Gastrocnemius medialis (tissue), 4 donors: Measurements from ENCODE around the gene NKTR. TPM values are rescaled to one million over a fixed set of nuclear protein-coding genes. Genes with fewer than 3 reads are reported as not detected.
"Not testable (repeated sequence)": the region's sequence is repeated elsewhere in the genome, so short reads cannot be mapped to it uniquely, and the experiment has no call there.

ENCODE experiments used
- ATAC-seq, 2 donors: fragments of 150-250 bp; one replicate each; pipeline ENCODE4 v1.9.1; 2016
- DNase-seq, 2 donors: peaks; one replicate each; pipeline ENCODE4 v3.0.0-alpha.2; 2019
- H3K27ac ChIP-seq, 4 donors: fragments of 200-600 bp; sonication (generic); 1 replicate in 1 of 4; 2 replicates in 3 of 4; pipeline ENCODE4 v1.5.1; 2016 to 2018; ENCODE audit warnings: mild to moderate bottlenecking in 2 of 4, moderate library complexity in 1 of 4
- H3K27me3 ChIP-seq, 3 donors: fragments of 200-600 bp; sonication (generic) in 2 of 3; 1 replicate in 1 of 3; 2 replicates in 2 of 3; pipeline versions ENCODE4 v1.5.1 to v1.6.0; 2016 to 2019; ENCODE audit warnings: mild to moderate bottlenecking in 1 of 3, moderate library complexity in 1 of 3
- H3K36me3 ChIP-seq, 2 donors: fragments of 200-600 bp; sonication (generic) in 1 of 2; one replicate each; pipeline ENCODE4 v1.5.1; 2017 to 2018
- H3K4me1 ChIP-seq, 2 donors: fragments of 200-600 bp; sonication (generic) in 1 of 2; one replicate each; pipeline ENCODE4 v1.5.1; 2016 to 2017; ENCODE audit warnings: mild to moderate bottlenecking in 2 of 2
- H3K4me3 ChIP-seq, 4 donors: fragments of 200-600 bp; sonication (generic) in 3 of 4; 1 replicate in 1 of 4; 2 replicates in 3 of 4; pipeline ENCODE4 v1.5.1; 2016 to 2019; ENCODE audit warnings: mild to moderate bottlenecking in 2 of 4
- H3K9me3 ChIP-seq, 3 donors: fragments of 200-600 bp; sonication (generic) in 2 of 3; 1 replicate in 1 of 3; 2 replicates in 2 of 3; pipeline ENCODE4 v1.5.1; 2016 to 2019
- CTCF ChIP-seq, 5 experiments: fragments of 450-650 bp in 3 of 5; fragments of 200-600 bp in 2 of 5; sonication (generic) in 2 of 5; IDR thresholded peaks in 4 of 5; conservative IDR thresholded peaks in 1 of 5; 1 replicate in 4 of 5; 2 replicates in 1 of 5; pipeline ENCODE4 v1.5.1; 2016 to 2019; ENCODE audit warnings: antibody characterized with exemption in 5 of 5, mild to moderate bottlenecking in 3 of 5, moderate library complexity in 3 of 5
- POLR2A ChIP-seq, 2 donors: fragments of 450-650 bp; IDR thresholded peaks; one replicate each; pipeline ENCODE4 v1.6.1; 2017; ENCODE audit warnings: antibody characterized with exemption in 2 of 2, mild to moderate bottlenecking in 2 of 2, moderate library complexity in 2 of 2
- in situ Hi-C, 4 donors: fragments of 200-750 bp; cut with MboI; loops; one replicate each; pipeline versions ENCODE4 v1.15.0 to v1.8.0; 2017; ENCODE audit warnings: low sequenced_read_pairs in 4 of 4
- intact Hi-C: fragments of 100-400 bp; cut with DNase I; formaldehyde crosslinking; loops from one replicate; pipeline ENCODE4 v1.15.1; 2023; ENCODE audit warnings: low total_unique reads
- total RNA-seq, 4 donors: library from RNA; depleted of rRNA; stranded (reverse); fragments of >200 nt; gene quantifications; one replicate each; pipeline versions ENCODE4 v1.1.0 to v1.2.3, GENCODE V29; 2016

The NKTR gene
- total RNA-seq, 4 donors from 2014 or later: 10.0 to 56.6 (median 13.6) TPM

- DNase-seq (no peak), ATAC-seq (no peak)
- Histone ChIP-seq H3K36me3 (peaks cover 0 to 16% of the 10 kb centered on the region in 2 donors), H3K4me1 (peaks cover 11 to 16% of the 10 kb centered on the region in 2 donors), H3K27me3 (no peaks in the 10 kb centered on the region), H3K4me3 (peak overlapping the region; percentile 68 to 92 (median 76)), H3K9me3 (no peaks in the 10 kb centered on the region), H3K27ac (peak overlapping the region; percentile 85 to 92 (median 87))
- no peak for TF ChIP-seq CTCF (IDR thresholded peaks at IDR 0.05 in 4 of 5, conservative IDR thresholded peaks at IDR 0.05 in 1 of 5)
- no peak for TF ChIP-seq POLR2A (IDR thresholded peaks at IDR 0.05)
- intact Hi-C loops (loop anchor here (2.0 kb wide), 1 partner anchor 57 kb away; no protein-coding TSS in a partner anchor), in situ Hi-C loops (loop anchor here in 1 of 4 donors (25.0 kb wide), 1 partner anchor 145 kb away; no protein-coding TSS in a partner anchor)
Measured at GRCh38 chr3:42591811-42592210, 8.7 kb upstream of the NKTR start.

GRCh38 chr3:42593635-42594034 is 6.9 kb upstream of the NKTR start:
- H3K27me3 ChIP-seq: no peaks in the 10 kb centered on the region
- no peak overlapping the region for H3K27ac ChIP-seq
- no peak overlapping the region for H3K4me3 ChIP-seq
- ATAC-seq (no peak), DNase-seq (no peak)
- no peak for TF ChIP-seq POLR2A (IDR thresholded peaks at IDR 0.05)
- H3K4me1 ChIP-seq: peaks cover 11 to 16% of the 10 kb centered on the region in 2 donors
- H3K9me3 ChIP-seq: no peaks in the 10 kb centered on the region
- in situ Hi-C loops (loop anchor here in 1 of 4 donors (25.0 kb wide), 1 partner anchor 144 kb away; no protein-coding TSS in a partner anchor), intact Hi-C loops (loop anchor here (2.0 kb wide), 1 partner anchor 55 kb away; no protein-coding TSS in a partner anchor)
- peaks cover 0 to 16% of the 10 kb centered on the region in 2 donors for H3K36me3 ChIP-seq

- TF ChIP-seq POLR2A (IDR thresholded peaks at IDR 0.05) (no peak), CTCF (IDR thresholded peaks at IDR 0.05 in 4 of 5, conservative IDR thresholded peaks at IDR 0.05 in 1 of 5) (no peak)
- peaks cover 0 to 16% of the 10 kb centered on the region in 2 donors for H3K36me3 ChIP-seq
- ATAC-seq: no peak
- in situ Hi-C loops: loop anchor here in 1 of 4 donors (25.0 kb wide), 1 partner anchor 142 kb away; no protein-coding TSS in a partner anchor
- no peak overlapping the region for H3K4me3 ChIP-seq
- no peak for DNase-seq
- intact Hi-C loops: no loop called here
- H3K9me3 ChIP-seq: no peaks in the 10 kb centered on the region
- H3K27me3 ChIP-seq: no peaks in the 10 kb centered on the region
- H3K4me1 ChIP-seq: peaks cover 9 to 12% of the 10 kb centered on the region in 2 donors
- no peak overlapping the region for H3K27ac ChIP-seq
Measured at GRCh38 chr3:42595682-42596081, 4.8 kb upstream of the NKTR start.

- DNase-seq, ATAC-seq, intact Hi-C loops, H3K27ac ChIP-seq, H3K9me3 ChIP-seq, H3K4me3 ChIP-seq, H3K27me3 ChIP-seq: not testable (repeated sequence)
- H3K36me3 ChIP-seq: peaks cover 0 to 16% of the 10 kb centered on the region in 2 donors
- peaks cover 7 to 13% of the 10 kb centered on the region in 2 donors for H3K4me1 ChIP-seq
- in situ Hi-C loops: loop anchor here in 1 of 4 donors (25.0 kb wide), 1 partner anchor 140 kb away; no protein-coding TSS in a partner anchor
Measured at GRCh38 chr3:42597098-42597497, 3.4 kb upstream of the NKTR start.

- intact Hi-C loops: loop anchor here (1.0 to 5.0 kb wide), 3 partner anchors 54 to 143 kb away; partner anchors contain the start of gene HHATL
- H3K27ac ChIP-seq: peak overlapping the region; percentile 96 to 99 (median 98)
- H3K4me1 ChIP-seq: peaks cover 36 to 41% of the 10 kb centered on the region in 2 donors
- peak overlapping the region; percentile 86 to 93 (median 90) for H3K4me3 ChIP-seq
- TF ChIP-seq POLR2A (IDR thresholded peaks at IDR 0.05) (no peak), CTCF (IDR thresholded peaks at IDR 0.05 in 4 of 5, conservative IDR thresholded peaks at IDR 0.05 in 1 of 5) (peak in 2 of 5 experiments; percentile 20 to 39)
- H3K27me3 ChIP-seq: no peaks in the 10 kb centered on the region
- no peaks in the 10 kb centered on the region for H3K9me3 ChIP-seq
- in situ Hi-C loops: no loop called here
- DNase-seq (peak; percentile 43 to 62), ATAC-seq (peak; percentile 22 to 32)
- H3K36me3 ChIP-seq: no peaks in the 10 kb centered on the region
Measured at GRCh38 chr3:42600958-42601675, 631 bp downstream of the NKTR start.
